Lung microvascular endothelial cell (primary cell): ENCODE data around the gene NAT16. TPM values are rescaled to one million over a fixed set of nuclear protein-coding genes. Genes with fewer than 3 reads are reported as not detected.

Experiments used
- DNase-seq, 2 donors: peaks; one replicate each; pipeline versions ENCODE4 v3.0.0 to v3.0.0-alpha.2; 2010; ENCODE audit warnings: low read depth in 2 of 2
- total RNA-seq: library from RNA; depleted of rRNA; stranded (reverse); fragments of >200 nt; gene quantifications from 2 replicates; pipeline ENCODE4 v1.2.1, GENCODE V29; 2014

Gene NAT16
- total RNA-seq, 1 donor from 2014 or later: not detected

DNA sequence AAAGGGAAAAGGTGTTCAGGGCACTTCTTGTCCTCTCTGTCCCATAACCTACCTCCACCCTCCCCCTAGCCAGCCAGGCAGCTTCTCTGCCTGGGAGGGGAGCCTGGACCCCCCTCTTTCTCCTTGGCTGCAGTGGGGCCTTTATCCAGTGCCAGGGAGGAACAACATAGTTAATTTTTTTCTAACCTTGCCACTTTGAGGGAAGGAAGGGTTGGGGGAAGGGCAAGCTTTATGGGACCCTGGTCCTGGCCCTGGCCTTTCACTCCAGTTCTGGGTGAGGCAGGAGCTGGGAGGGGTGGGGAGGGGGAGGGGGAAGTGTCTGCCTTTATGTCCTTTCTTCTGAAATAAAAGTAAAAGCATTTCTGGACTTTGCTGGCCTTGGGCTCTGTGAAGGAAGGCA is 19.2 kb downstream of the NAT16 start:
- no peak for DNase-seq

- DNase-seq: peak in 1 of 2 donors; percentile 44
These were observed 20.1 kb downstream of the NAT16 start for GRCh38 chr7:101159696-101160674.

DNA sequence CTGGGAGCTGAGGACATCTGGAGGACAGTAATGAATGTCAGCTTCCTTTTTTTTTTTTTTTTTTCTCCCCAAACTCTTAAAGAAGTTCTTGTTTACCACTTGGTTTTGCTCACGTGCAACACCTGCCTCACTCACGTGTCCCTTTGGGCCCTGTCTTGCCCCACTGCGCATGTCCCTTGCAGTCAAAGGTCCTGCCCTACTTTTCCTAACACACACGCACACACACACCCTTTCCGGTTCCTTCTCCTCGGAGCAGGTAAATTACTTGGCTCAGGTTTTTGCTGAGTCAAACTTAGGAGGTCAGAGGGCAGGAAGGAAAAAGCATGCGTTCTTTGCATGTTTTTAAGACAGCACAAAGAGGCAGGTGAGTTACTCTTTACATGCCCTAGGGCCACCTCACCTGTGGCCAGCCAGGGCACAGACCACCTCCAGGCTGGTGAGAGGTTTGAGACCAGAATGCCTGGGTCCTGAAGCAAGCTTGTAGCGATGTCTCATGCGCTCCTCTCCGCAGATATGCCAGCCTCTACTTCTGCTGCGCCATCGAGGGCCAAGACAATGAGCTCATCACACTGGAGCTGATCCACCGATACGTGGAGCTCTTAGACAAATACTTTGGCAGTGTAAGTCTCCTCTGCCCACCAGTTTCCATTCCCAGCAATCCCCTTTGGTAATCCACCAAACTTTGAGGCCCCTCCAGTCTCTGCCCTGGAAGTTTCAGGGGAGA is 23.1 kb downstream of the NAT16 start:
- DNase-seq: no peak

DNA sequence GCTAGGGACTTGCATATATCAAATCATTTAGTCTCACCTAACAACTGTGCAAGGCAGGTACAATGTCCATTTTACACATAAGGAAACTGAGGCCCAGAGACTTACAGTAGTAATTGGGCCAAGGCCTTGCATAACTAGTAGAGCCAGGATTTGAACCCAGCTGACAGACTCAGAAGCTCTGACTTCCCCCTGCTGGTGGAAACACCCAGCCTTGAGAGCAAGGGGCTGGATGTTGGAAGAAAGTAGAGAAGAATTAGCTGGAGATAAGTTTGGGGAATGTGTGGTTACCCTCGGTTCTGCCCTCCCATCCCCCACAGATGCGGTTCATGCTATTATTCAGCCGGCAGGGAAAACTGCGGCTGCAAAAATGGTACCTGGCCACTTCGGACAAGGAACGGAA is 23.8 kb downstream of the NAT16 start:
- no peak for DNase-seq

DNA sequence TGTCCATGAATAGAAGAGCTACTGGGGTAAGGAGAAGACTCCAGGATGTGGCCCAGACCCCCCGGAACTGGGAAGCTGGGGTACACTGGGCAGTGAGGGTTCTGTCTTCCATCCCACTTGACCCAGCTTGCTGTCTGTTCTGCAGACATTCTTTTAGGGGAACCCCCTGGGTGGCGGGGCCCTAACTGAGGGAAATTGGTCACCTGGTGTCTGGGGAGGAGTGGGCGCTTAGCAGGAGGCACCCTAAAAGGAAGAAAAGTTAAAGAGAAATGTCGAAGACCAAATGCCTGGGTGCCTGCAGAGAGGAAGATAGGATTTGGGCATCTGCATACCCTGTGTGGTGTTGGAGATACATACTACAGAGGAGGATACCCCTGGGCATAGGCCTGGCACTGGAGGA is 24.8 kb downstream of the NAT16 start:
- no peak for DNase-seq

- DNase-seq: no peak
These were observed 25.4 kb downstream of the NAT16 start for GRCh38 chr7:101154693-101155102.

- DNase-seq: peak; percentile 95 to 97
These were observed 26.0 kb downstream of the NAT16 start, which contains the start of gene AP1S1 for GRCh38 chr7:101153969-101154692. Gene AP1S1, plus strand, starts transcription at chr7:101154476. Its CDS starts 39 bp downstream, at chr7:101154515.

DNA sequence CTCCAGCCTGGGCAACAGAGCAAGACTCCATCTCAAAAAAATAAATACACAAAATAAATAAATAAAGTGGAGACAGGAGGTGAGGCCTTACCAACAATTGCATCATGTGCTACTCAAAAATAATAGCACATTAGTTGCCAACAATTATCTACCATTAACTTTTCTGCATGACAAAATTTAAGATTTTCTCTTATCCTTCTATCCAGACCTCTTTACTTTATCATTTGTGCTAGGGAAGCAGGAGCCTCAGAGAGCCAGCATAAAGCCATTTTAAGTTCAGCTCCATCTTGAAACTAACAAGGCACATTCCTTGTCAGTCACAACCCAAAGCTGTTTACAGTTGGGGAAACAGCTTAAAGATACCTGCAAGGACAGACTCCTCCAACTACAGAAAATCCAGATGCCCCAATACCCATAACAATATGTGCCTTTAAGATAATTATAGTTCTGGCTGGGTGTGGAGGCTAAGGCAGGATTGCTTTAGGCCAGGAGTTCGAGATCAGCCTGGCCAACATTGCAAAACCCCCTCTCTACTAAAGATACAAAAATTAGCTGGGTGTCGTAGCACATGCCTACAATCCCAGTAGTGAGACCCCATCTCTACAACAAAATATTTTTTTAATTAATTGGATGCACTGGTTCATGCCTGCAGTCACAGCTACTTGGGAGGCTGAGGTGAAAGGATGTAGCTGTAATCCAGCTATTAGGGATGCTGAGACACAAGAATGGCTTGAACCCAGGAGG is 28.0 kb downstream of the NAT16 start:
- DNase-seq: no peak

DNA sequence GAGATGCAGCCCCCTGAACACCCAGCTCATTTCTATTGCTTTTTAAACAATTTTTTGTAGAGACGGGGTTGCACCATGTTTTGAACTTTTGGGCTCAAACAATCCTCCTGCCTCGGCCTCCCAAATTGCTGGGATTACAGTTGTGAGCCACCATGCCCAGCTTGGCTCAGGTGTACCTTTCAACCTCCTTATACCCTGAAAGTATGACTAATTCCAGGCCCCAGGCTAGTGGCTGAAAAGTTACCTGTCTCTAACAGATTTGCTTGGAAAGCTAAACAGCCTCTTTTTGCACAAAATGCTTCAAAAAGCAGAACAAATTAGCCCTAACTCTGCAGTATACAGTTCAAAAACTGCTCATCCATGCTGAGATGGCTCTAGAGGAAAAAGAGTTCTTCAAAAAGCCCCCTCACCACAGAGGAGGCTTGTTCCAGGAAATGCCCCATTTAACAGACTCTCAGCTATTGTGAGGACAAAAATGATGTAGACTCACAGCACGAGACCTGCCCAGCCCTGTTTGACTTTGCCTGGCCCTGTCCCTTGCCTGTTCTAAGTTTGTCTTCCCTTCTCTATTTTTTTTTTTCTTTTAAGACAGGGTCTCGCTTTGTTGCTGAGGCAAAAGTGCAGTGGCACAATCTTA is 39.2 kb downstream of the NAT16 start:
- no peak for DNase-seq

DNA sequence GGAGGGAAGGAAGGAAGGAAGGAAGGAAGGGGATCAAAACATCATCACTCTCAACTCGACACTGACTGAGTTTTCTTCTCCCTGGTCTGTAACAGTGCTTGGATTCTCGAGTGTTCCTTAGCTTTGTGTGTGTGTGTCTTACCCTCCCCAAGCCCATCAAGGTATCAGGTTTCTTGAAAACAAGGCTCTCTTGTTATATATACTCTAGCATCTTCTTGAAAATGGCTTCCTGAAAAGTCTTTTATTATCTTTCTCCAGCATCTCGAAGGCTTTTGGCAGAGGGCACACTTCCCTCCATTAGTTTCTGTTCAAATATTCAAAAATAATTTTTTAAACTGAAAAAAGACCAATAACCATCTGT is 39.8 kb downstream of the NAT16 start:
- peak in 1 of 2 donors; percentile 57 for DNase-seq

GRCh38 chr7:101138213-101138870 is 41.8 kb downstream of the NAT16 start:
- peak; percentile 99 for DNase-seq

DNA sequence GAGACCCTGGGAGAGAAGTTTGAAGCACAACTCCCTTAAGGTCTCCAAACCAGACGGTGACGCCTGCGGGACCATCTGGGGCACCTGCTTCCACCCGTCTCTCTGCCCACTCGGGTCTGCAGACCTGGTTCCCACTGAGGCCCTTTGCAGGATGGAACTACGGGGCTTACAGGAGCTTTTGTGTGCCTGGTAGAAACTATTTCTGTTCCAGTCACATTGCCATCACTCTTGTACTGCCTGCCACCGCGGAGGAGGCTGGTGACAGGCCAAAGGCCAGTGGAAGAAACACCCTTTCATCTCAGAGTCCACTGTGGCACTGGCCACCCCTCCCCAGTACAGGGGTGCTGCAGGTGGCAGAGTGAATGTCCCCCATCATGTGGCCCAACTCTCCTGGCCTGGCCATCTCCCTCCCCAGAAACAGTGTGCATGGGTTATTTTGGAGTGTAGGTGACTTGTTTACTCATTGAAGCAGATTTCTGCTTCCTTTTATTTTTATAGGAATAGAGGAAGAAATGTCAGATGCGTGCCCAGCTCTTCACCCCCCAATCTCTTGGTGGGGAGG is 42.4 kb downstream of the NAT16 start:
- peak; percentile 32 to 84 for DNase-seq

- peak in 1 of 2 donors; percentile 54 for DNase-seq
These were observed 45.6 kb downstream of the NAT16 start for GRCh38 chr7:101134399-101134980.

DNA sequence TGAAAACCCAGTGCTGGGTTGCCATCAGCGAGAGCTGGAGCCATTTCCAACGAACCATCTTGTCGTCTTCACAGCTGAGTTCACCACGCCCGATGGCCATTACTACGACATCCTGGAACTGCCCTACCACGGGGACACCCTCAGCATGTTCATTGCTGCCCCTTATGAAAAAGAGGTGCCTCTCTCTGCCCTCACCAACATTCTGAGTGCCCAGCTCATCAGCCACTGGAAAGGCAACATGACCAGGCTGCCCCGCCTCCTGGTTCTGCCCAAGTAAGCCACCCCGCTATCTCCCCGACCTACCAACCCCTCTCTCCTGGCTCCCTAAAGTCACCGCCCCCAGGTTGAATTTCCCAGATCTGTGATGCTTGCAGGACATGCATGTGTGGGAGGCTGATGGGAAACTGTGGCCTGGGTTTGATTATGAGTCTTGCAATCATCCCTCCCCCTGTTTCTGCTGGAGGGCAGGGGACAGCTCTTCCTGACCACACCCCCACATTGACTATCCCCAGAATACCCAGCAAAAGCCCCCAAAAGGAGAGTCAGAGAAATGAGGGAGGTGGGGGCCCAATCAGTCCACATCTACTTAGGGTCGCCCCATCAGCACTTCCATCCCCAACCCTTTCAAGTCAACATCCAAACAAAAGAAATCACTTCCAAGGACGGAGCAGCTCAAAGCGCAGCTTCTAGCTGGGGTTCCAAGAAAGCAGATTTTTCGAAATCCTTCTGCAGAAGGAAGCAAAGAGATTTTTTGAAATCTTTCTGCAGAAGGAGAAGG is 46.3 kb downstream of the NAT16 start:
- DNase-seq: peak in 1 of 2 donors; percentile 58

- peak in 1 of 2 donors; percentile 56 for DNase-seq
These were observed 47.2 kb downstream of the NAT16 start for GRCh38 chr7:101132626-101133600.

- DNase-seq: no peak
These were observed 50.4 kb downstream of the NAT16 start for GRCh38 chr7:101129603-101130117.
